ENCODE results near the gene TLR9. TPM values are rescaled to one million over a fixed set of nuclear protein-coding genes. Genes with fewer than 3 reads are reported as not detected.

The TLR9 gene
- total RNA-seq, 1 experiment from 2014 or later: 0.14 TPM

DNA sequence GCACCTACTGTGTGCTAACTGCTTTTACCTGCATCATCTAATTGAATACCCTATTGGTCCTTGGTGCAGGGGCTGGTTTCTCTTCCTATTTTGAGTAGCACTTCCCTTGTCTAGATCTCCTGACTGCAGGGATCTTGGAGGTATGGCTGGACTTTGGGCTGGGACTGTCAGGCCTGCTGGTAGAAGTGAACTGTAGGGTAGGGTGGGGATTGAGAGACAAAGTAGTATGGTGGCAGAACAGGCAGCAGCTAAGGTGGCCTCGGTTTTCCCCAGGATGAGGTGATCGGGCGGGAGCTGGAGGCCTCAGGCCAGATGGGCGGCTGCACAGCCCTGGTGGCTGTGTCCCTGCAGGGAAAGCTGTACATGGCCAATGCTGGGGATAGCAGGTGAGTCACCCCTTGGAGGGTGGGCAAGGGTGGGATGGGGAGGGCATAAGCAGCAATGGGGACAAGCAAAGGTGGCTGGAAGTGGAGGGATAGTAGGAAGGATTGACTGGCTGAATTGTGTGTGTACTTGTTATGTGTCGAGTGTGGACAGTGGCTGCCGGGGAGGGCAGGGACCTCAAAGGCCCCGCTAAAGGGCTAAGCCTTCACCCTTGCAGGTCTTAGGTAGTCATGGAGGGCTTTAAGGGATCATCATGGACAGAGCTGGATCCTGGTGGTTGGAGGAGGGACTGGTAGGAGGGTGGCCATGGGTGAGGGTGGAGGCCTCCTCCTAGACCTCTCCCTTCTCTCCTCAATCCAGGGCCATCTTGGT, 22.1 kb upstream of the TLR9 start:
- TF ChIP-seq, protein P1, sequence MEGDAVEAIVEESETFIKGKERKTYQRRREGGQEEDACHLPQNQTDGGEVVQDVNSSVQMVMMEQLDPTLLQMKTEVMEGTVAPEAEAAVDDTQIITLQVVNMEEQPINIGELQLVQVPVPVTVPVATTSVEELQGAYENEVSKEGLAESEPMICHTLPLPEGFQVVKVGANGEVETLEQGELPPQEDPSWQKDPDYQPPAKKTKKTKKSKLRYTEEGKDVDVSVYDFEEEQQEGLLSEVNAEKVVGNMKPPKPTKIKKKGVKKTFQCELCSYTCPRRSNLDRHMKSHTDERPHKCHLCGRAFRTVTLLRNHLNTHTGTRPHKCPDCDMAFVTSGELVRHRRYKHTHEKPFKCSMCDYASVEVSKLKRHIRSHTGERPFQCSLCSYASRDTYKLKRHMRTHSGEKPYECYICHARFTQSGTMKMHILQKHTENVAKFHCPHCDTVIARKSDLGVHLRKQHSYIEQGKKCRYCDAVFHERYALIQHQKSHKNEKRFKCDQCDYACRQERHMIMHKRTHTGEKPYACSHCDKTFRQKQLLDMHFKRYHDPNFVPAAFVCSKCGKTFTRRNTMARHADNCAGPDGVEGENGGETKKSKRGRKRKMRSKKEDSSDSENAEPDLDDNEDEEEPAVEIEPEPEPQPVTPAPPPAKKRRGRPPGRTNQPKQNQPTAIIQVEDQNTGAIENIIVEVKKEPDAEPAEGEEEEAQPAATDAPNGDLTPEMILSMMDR (IDR thresholded peaks at IDR 0.05; ENCODE audit: unreplicated experiment): no peak
- CTCF ChIA-PET: interaction anchor here (1.1 kb wide), 1 partner anchor 10 kb away, joined by 3 read pairs; no protein-coding TSS in a partner anchor
- Mint-ChIP-seq H3K9me3 (ENCODE audit: low read depth, unreplicated experiment) (no peaks in the 10 kb centered on the region), H3K4me3 (ENCODE audit: low read depth, unreplicated experiment) (peak overlapping the region; percentile 9), H3K4me1 (ENCODE audit: low read depth, unreplicated experiment) (no peaks in the 10 kb centered on the region), H3K27me3 (ENCODE audit: unreplicated experiment) (no peaks in the 10 kb centered on the region), H3K27ac (ENCODE audit: unreplicated experiment) (peak overlapping the region; percentile 24), H3K36me3 (ENCODE audit: insufficient read depth, unreplicated experiment) (peaks cover 44% of the 10 kb centered on the region)
- intact Hi-C loops (cut with micrococcal nuclease; ENCODE audit: unreplicated experiment): no loop called here
- BruUV-seq (replicated peaks): no TSS peak
- DNase-seq: no peak

DNA sequence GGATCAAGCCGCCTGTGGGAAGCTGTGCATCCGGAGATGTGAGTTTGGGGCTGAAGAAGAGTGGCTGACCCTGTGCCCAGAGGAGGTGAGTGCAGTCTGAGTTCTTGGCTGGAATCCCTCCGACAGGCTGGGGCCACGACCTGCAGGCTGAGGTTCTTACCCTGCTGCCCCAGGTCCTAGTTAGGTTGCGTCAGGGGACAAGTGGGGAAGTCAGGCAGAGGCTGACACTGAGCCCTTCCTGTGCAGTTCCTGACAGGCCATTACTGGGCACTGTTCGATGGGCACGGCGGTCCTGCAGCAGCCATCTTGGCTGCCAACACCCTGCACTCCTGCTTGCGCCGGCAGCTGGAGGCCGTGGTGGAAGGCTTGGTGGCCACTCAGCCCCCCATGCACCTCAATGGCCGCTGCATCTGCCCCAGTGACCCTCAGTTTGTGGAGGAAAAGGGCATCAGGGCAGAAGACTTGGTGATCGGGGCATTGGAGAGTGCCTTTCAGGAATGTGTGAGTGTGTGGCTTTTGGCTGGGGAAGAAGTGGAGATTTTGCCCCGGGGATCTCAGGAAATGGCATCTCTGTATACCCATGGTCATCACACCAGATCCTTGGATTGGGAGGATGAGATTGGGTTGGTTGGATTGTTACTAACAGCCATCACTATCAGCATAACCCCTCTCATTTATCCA, 21.4 kb upstream of the TLR9 start:
- TF ChIP-seq, protein P1 (IDR thresholded peaks at IDR 0.05; ENCODE audit: unreplicated experiment): no peak
- no peak for DNase-seq
- TSS peak; percentile 21 for BruUV-seq (replicated peaks)
- Mint-ChIP-seq H3K4me1 (ENCODE audit: low read depth, unreplicated experiment) (no peaks in the 10 kb centered on the region), H3K36me3 (ENCODE audit: insufficient read depth, unreplicated experiment) (peaks cover 41% of the 10 kb centered on the region), H3K9me3 (ENCODE audit: low read depth, unreplicated experiment) (no peaks in the 10 kb centered on the region), H3K27ac (ENCODE audit: unreplicated experiment) (peak overlapping the region; percentile 24), H3K27me3 (ENCODE audit: unreplicated experiment) (no peaks in the 10 kb centered on the region), H3K4me3 (ENCODE audit: low read depth, unreplicated experiment) (peak overlapping the region; percentile 49)
- intact Hi-C loops (cut with micrococcal nuclease; ENCODE audit: unreplicated experiment): no loop called here
- CTCF ChIA-PET: no interaction called here

DNA sequence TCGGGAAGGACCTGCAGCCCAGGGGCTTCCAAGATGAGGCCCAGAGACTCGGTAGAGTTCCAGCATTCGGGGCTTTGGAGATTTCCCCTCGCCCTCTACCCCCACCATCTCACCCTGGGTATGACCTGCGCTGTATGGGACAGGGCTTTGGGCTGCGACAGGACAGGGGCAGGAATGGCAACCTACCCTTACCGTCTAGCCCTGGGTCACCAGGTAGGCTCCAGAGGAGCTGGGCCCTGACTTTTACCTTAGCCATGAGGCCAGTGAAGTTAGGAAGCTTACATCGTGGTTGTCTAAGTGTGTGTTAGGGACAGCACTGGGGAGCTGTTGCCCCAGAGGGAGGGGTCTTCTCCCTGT, 20.8 kb upstream of the TLR9 start:
- CTCF ChIA-PET: interaction anchor here (0.6 kb wide), 1 partner anchor 253 kb away, joined by 3 read pairs; no protein-coding TSS in a partner anchor
- no TSS peak for BruUV-seq (replicated peaks)
- Mint-ChIP-seq H3K4me3 (ENCODE audit: low read depth, unreplicated experiment) (peak overlapping the region; percentile 49), H3K27me3 (ENCODE audit: unreplicated experiment) (no peaks in the 10 kb centered on the region), H3K27ac (ENCODE audit: unreplicated experiment) (no peak overlapping the region), H3K4me1 (ENCODE audit: low read depth, unreplicated experiment) (peaks cover under 1% of the 10 kb centered on the region), H3K36me3 (ENCODE audit: insufficient read depth, unreplicated experiment) (peaks cover 47% of the 10 kb centered on the region), H3K9me3 (ENCODE audit: low read depth, unreplicated experiment) (no peaks in the 10 kb centered on the region)
- intact Hi-C loops (cut with micrococcal nuclease; ENCODE audit: unreplicated experiment): no loop called here
- DNase-seq: no peak
- TF ChIP-seq, protein P1 (IDR thresholded peaks at IDR 0.05; ENCODE audit: unreplicated experiment): no peak

DNA sequence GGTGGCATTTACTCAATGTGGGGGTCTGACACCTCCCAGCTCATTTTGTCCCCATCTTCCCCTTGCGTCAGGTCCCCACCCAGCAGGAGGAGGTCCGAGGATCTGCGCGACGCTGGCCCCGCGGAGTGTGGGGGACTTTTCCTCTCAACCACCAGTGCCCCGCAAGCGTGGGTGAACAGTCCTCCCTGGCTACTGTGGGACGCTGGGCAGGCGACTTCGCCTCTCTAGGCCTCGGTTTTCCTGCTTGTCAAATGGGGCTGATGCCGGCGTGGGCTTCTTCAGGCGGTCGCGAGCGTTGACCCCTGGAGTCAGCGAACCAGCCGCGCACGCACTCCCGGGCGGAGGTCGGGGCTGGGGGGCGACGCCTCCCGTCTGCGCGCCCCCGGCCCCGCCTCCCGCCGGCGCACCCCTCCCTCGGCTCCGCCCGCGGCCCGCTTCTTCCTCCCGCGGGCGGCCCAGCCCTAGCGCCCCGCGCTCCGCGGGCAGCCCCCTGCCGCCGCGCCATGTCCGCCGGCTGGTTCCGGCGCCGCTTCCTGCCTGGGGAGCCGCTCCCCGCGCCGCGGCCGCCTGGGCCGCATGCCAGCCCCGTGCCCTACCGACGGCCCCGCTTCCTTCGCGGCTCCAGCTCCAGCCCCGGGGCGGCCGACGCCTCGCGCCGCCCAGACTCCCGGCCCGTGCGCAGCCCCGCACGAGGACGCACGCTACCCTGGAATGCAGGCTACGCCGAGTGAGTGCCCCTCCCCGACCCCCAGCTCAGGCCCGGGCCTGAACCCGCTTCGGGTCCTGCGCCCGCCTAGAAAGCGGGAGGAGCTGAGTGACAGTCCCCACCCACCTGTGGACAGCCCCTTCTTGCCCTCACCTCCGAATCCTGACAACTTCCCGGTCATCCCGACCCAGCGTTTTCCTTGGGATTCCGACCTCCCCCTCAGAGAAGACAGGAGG, 20.1 kb upstream of the TLR9 start, which contains the start of gene PPM1M:
Gene PPM1M (plus strand): TSS at position 438 of the 942 bp plus-strand sequence. CDS start 66 bp downstream, at position 504.
- Mint-ChIP-seq H3K36me3 (ENCODE audit: insufficient read depth, unreplicated experiment) (peaks cover 45% of the 10 kb centered on the region), H3K4me1 (ENCODE audit: low read depth, unreplicated experiment) (peaks cover 7% of the 10 kb centered on the region), H3K4me3 (ENCODE audit: low read depth, unreplicated experiment) (peak within 1 kb of the TSS; percentile 49), H3K27me3 (ENCODE audit: unreplicated experiment) (no peaks in the 10 kb centered on the region), H3K27ac (ENCODE audit: unreplicated experiment) (no peak within 1 kb of the TSS), H3K9me3 (ENCODE audit: low read depth, unreplicated experiment) (no peaks in the 10 kb centered on the region)
- DNase-seq: peak; percentile 58
- TF ChIP-seq, protein P1 (IDR thresholded peaks at IDR 0.05; ENCODE audit: unreplicated experiment): no peak
- intact Hi-C loops (cut with micrococcal nuclease; ENCODE audit: unreplicated experiment): no loop called here
- CTCF ChIA-PET: interaction anchor here (0.6 kb wide), 1 partner anchor 254 kb away, joined by 3 read pairs; no protein-coding TSS in a partner anchor
- no TSS peak for BruUV-seq (replicated peaks)
